Measurements from ENCODE around the gene TANGO6. TPM values are rescaled to one million over a fixed set of nuclear protein-coding genes. Genes with fewer than 3 reads are reported as not detected.

Gene TANGO6
- total and polyA plus RNA-seq, 2 of the 8 experiments (the other 6 are each of a cell fraction or from before 2014, with no cell fraction given): 5.0 to 19.5 TPM

DNA sequence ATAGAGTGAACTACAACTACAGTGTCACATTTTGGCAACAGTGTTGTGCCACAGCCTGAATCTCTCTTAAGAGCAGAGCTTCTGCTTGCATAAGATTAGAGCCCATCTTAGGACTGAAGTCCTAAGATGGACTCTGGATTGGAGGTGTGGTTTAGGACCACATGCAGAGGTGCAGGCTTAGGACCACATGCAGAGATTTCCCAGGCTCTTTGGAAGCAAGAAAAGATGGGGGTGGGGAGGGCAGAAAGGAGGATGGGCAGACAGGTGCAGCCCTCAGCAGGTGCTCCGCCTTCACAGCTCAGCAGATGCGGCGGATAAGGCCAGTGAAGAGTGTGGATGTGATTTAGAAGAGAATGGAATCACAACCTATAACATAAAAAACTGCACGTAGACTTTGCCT, 128.7 kb downstream of the TANGO6 start (continued):
- TF ChIP-seq TAF7 (optimal IDR thresholded peaks at IDR 0.05; ENCODE audit: borderline replicate concordance, low read depth, low read length) (no peak), EP300 (IDR thresholded peaks at IDR 0.05; ENCODE audit: borderline replicate concordance in 1 of 2, low read depth in 2 of 2, low read length in 2 of 2) (no peak; a peak in 1 of 3 replicates), RFX5 (IDR thresholded peaks at IDR 0.05; ENCODE audit: borderline replicate concordance, low read depth, low read length) (no peak), NANOG (IDR thresholded peaks at IDR 0.05; ENCODE audit: insufficient read depth, low read depth, low read length, poor library complexity, severe bottlenecking) (no peak), SP4 (IDR thresholded peaks at IDR 0.05; ENCODE audit: low read length) (no peak), KDM5A (IDR thresholded peaks at IDR 0.05; ENCODE audit: low read length) (no peak), POLR2A (IDR thresholded peaks at IDR 0.05; ENCODE audit: control extremely low read depth in 1 of 2, low read depth in 2 of 2, low read length in 2 of 2) (no peak), TBP (IDR thresholded peaks at IDR 0.05; ENCODE audit: low read depth, low read length) (no peak), RNF2 (IDR thresholded peaks at IDR 0.05; ENCODE audit: borderline replicate concordance, low read depth, low read length, missing control alignments, poor library complexity, severe bottlenecking) (no peak), ASH2L (IDR thresholded peaks at IDR 0.05; ENCODE audit: low read length) (peak; percentile 17), JUN (IDR thresholded peaks at IDR 0.05; ENCODE audit: low read depth, low read length) (no peak), BRCA1 (IDR thresholded peaks at IDR 0.05; ENCODE audit: low read depth, low read length) (no peak), TEAD4 (IDR thresholded peaks at IDR 0.05; ENCODE audit: low read depth, low read length) (0 out of 2 replicates have a peak, but pooled peaks have one; percentile 25), BACH1 (IDR thresholded peaks at IDR 0.05; ENCODE audit: low read length) (no peak), SAP30 (IDR thresholded peaks at IDR 0.05; ENCODE audit: insufficient read depth, insufficient replicate concordance, low read length) (no peak), SP1 (IDR thresholded peaks at IDR 0.05; ENCODE audit: low read depth, low read length) (0 out of 2 replicates have a peak, but pooled peaks have one; percentile 33), KDM1A (IDR thresholded peaks at IDR 0.05; ENCODE audit: borderline replicate concordance, low read length) (no peak), EGR1 (IDR thresholded peaks at IDR 0.05; ENCODE audit: borderline replicate concordance, low read depth, low read length) (no peak), CTBP2 (IDR thresholded peaks at IDR 0.05; ENCODE audit: borderline replicate concordance, insufficient read depth, insufficient read length, low read length) (peak; percentile 43), POU5F1 (IDR thresholded peaks at IDR 0.05; ENCODE audit: low read depth, low read length) (no peak), PHF8 (conservative IDR thresholded peaks at IDR 0.05; ENCODE audit: low read depth, low read length) (no peak)
- TF ChIP-seq, protein P1, sequence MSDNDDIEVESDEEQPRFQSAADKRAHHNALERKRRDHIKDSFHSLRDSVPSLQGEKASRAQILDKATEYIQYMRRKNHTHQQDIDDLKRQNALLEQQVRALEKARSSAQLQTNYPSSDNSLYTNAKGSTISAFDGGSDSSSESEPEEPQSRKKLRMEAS (IDR thresholded peaks at IDR 0.05): peak; percentile 43; the same call in 1 of the 2 replicates
- TF ChIP-seq, protein P2, sequence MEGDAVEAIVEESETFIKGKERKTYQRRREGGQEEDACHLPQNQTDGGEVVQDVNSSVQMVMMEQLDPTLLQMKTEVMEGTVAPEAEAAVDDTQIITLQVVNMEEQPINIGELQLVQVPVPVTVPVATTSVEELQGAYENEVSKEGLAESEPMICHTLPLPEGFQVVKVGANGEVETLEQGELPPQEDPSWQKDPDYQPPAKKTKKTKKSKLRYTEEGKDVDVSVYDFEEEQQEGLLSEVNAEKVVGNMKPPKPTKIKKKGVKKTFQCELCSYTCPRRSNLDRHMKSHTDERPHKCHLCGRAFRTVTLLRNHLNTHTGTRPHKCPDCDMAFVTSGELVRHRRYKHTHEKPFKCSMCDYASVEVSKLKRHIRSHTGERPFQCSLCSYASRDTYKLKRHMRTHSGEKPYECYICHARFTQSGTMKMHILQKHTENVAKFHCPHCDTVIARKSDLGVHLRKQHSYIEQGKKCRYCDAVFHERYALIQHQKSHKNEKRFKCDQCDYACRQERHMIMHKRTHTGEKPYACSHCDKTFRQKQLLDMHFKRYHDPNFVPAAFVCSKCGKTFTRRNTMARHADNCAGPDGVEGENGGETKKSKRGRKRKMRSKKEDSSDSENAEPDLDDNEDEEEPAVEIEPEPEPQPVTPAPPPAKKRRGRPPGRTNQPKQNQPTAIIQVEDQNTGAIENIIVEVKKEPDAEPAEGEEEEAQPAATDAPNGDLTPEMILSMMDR (IDR thresholded peaks at IDR 0.05; ENCODE audit: control extremely low read depth in 1 of 3, insufficient read depth in 1 of 3, low read depth in 1 of 3, low read length in 3 of 3): no peak
